HUES64 (cell line): Measurements from ENCODE around the gene ALX4.

Experiments
- H3K27ac ChIP-seq: 2 replicates; pipeline ENCODE4 v1.7.0; 2013; ENCODE audit warnings: low read depth, low read length, inconsistent platforms
- H3K27me3 ChIP-seq: 2 replicates; pipeline ENCODE4 v1.6.1; 2013; ENCODE audit warnings: mild to moderate bottlenecking, low read length; ENCODE audit not compliant: insufficient read depth
- H3K36me3 ChIP-seq: 2 replicates; pipeline ENCODE4 v1.6.1; 2013; ENCODE audit warnings: mild to moderate bottlenecking, low read length; ENCODE audit not compliant: insufficient read depth
- H3K4me1 ChIP-seq: 2 replicates; pipeline ENCODE4 v1.6.1; 2013; ENCODE audit warnings: mild to moderate bottlenecking, low read length, moderate library complexity; ENCODE audit not compliant: insufficient read depth
- H3K4me3 ChIP-seq: 2 replicates; pipeline ENCODE4 v1.5.1; 2013; ENCODE audit warnings: mild to moderate bottlenecking, low read length, moderate library complexity
- H3K9ac ChIP-seq: 2 replicates; pipeline ENCODE4 v1.6.1; 2013; ENCODE audit warnings: mild to moderate bottlenecking, low read depth, low read length
- H3K9me3 ChIP-seq: 2 replicates; pipeline ENCODE4 v1.6.1; 2013; ENCODE audit warnings: low read depth, low read length; ENCODE audit not compliant: insufficient read depth
- WGBS: fragments of 150-250, 120-280 bp; methylation state at CpG from one replicate; pipeline ENCODE4 v1.1.7; 2013; ENCODE audit warnings: missing lambda C conversion rate; 5-methylcytosine and 5-hydroxymethylcytosine counted together

ALX4 gene

GRCh38 chr11:44324749-44325525 is 15.0 kb upstream of the ALX4 start:
- H3K36me3 ChIP-seq, result no peaks in the 10 kb centered on the region
- H3K27me3 ChIP-seq, result peaks cover 100% of the 10 kb centered on the region
- 73% methylated on average over 13 of the region's 13 CpGs for WGBS
- no peaks in the 10 kb centered on the region for H3K4me1 ChIP-seq
- no peaks in the 10 kb centered on the region for H3K9me3 ChIP-seq
- H3K27ac ChIP-seq, result no peak overlapping the region
- H3K4me3 ChIP-seq, result no peak overlapping the region
- no peak overlapping the region for H3K9ac ChIP-seq

- H3K9me3 ChIP-seq, result no peaks in the 10 kb centered on the region
- H3K36me3 ChIP-seq, result no peaks in the 10 kb centered on the region
- peaks cover 100% of the 10 kb centered on the region for H3K27me3 ChIP-seq
- 71% methylated on average over 1 of the region's 1 CpG for WGBS
- no peak overlapping the region for H3K27ac ChIP-seq
- H3K9ac ChIP-seq, result no peak overlapping the region
- H3K4me1 ChIP-seq, result no peaks in the 10 kb centered on the region
- no peak overlapping the region for H3K4me3 ChIP-seq
Measured at GRCh38 chr11:44324222-44324621, 14.3 kb upstream of the ALX4 start.

DNA sequence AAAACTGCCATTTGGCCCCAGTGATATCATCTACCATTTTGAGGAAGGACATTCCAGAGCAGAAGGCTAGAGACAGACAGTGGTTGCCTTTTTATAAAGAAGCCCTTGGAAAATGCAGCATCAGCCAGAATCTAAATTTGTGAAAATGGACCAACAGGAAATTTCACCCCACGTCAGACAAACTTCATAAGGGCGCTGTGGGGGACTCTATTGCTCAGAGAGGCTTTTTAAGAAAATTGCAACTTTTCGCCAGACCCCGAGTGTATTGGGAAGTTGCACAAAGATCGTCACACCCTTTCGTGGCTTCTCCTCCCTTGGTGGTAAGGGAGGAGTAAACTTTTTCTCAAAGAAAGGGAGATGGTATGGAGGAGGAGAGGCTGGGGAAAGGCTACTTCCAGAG is 12.3 kb upstream of the ALX4 start:
- H3K9ac ChIP-seq, result no peak overlapping the region
- peaks cover 100% of the 10 kb centered on the region for H3K27me3 ChIP-seq
- no peaks in the 10 kb centered on the region for H3K9me3 ChIP-seq
- H3K4me1 ChIP-seq, result no peaks in the 10 kb centered on the region
- H3K27ac ChIP-seq, result no peak overlapping the region
- 26% methylated on average over 6 of the region's 6 CpGs for WGBS
- H3K4me3 ChIP-seq, result no peak overlapping the region
- no peaks in the 10 kb centered on the region for H3K36me3 ChIP-seq

DNA sequence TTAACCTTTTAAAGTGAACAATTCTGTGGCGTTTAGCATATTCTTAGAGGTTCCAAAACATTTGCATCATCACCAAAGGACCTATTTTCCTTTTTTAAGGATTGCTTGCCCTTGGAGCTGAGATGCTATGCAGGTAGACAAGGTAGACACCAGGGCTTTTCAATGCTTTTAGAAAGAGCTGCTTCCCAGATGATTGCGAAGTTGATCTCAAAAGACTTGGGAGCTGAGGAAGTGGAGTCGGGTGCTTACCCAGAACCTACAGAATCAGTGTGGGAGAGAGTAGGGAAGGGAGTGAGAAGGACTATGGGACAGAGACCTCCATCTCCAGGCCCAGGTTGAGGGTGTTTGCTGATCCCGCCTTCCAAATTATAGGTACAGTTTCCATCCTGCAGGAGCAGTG is 11.1 kb upstream of the ALX4 start:
- H3K36me3 ChIP-seq, result no peaks in the 10 kb centered on the region
- H3K9ac ChIP-seq, result no peak overlapping the region
- H3K27me3 ChIP-seq, result peaks cover 100% of the 10 kb centered on the region
- H3K9me3 ChIP-seq, result no peaks in the 10 kb centered on the region
- H3K4me1 ChIP-seq, result no peaks in the 10 kb centered on the region
- no peak overlapping the region for H3K4me3 ChIP-seq
- no peak overlapping the region for H3K27ac ChIP-seq
- WGBS, result 17% methylated on average over 4 of the region's 4 CpGs

GRCh38 chr11:44320289-44320973 is 10.5 kb upstream of the ALX4 start:
- H3K4me3 ChIP-seq, result peak overlapping the region; percentile 46
- H3K4me1 ChIP-seq, result no peaks in the 10 kb centered on the region
- no peak overlapping the region for H3K27ac ChIP-seq
- H3K27me3 ChIP-seq, result peaks cover 100% of the 10 kb centered on the region
- H3K36me3 ChIP-seq, result no peaks in the 10 kb centered on the region
- no peak overlapping the region for H3K9ac ChIP-seq
- 5% methylated on average over 20 of the region's 20 CpGs for WGBS
- H3K9me3 ChIP-seq, result no peaks in the 10 kb centered on the region

DNA sequence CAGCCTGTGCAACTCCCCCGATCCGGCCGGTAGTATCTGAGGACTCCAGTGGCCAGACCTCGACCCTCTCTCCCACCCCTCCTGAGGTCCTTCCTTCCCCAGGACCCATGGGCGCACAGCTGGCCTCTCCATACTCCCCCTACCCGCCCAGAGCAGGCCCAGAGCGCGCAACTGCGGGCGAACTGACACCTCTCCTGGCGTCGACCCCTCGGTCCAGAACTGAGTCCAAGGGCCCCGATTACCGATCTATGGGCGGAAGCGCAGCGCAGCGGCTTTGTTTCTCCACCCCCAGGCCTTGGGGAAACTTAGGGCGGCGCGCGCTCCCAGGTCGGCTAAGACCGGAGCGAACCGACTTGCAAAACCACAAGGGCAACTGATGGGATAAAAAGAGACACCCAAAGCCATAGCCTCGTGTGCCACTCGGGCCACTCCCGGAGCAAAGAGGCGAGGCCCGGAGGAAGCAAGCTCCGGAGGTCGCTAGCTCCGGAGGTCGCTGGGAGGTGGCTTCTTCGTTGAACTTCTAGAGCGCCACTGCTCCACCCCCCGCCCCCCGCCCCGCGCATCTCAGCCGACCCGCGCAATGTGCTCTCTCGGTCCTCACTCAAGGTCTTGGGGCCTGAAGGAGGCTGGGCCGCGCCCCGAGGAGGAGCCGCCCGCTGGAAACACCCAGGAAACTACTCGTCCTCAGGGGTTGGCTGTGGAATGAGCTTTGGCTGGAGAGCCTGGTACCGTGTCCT is 9.8 kb upstream of the ALX4 start:
- Histone ChIP-seq H3K9me3 (no peaks in the 10 kb centered on the region), H3K27me3 (peaks cover 100% of the 10 kb centered on the region), H3K27ac (no peak overlapping the region), H3K4me3 (peak overlapping the region; percentile 46), H3K9ac (no peak overlapping the region), H3K4me1 (no peaks in the 10 kb centered on the region), H3K36me3 (no peaks in the 10 kb centered on the region)
- WGBS, result under 1% methylated on average over 50 of the region's 53 CpGs

GRCh38 chr11:44319170-44319551 is 9.2 kb upstream of the ALX4 start:
- Histone ChIP-seq H3K9me3 (no peaks in the 10 kb centered on the region), H3K9ac (no peak overlapping the region), H3K27me3 (peaks cover 100% of the 10 kb centered on the region), H3K27ac (no peak overlapping the region), H3K4me1 (no peaks in the 10 kb centered on the region), H3K4me3 (peak overlapping the region; percentile 46; the same call in 1 of the 2 replicates), H3K36me3 (no peaks in the 10 kb centered on the region)
- WGBS, result 1% methylated on average over 15 of the region's 15 CpGs

GRCh38 chr11:44318369-44318768 is 8.4 kb upstream of the ALX4 start:
- 30% methylated on average over 2 of the region's 2 CpGs for WGBS
- no peak overlapping the region for H3K27ac ChIP-seq
- H3K27me3 ChIP-seq, result peaks cover 100% of the 10 kb centered on the region
- no peaks in the 10 kb centered on the region for H3K4me1 ChIP-seq
- no peak overlapping the region for H3K9ac ChIP-seq
- no peaks in the 10 kb centered on the region for H3K36me3 ChIP-seq
- no peaks in the 10 kb centered on the region for H3K9me3 ChIP-seq
- no peak overlapping the region for H3K4me3 ChIP-seq

- under 1% methylated on average over 44 of the region's 44 CpGs for WGBS
- Histone ChIP-seq H3K4me3 (peak overlapping the region; percentile 32), H3K27me3 (peaks cover 100% of the 10 kb centered on the region)
Measured at GRCh38 chr11:44316659-44317240, 6.8 kb upstream of the ALX4 start.

DNA sequence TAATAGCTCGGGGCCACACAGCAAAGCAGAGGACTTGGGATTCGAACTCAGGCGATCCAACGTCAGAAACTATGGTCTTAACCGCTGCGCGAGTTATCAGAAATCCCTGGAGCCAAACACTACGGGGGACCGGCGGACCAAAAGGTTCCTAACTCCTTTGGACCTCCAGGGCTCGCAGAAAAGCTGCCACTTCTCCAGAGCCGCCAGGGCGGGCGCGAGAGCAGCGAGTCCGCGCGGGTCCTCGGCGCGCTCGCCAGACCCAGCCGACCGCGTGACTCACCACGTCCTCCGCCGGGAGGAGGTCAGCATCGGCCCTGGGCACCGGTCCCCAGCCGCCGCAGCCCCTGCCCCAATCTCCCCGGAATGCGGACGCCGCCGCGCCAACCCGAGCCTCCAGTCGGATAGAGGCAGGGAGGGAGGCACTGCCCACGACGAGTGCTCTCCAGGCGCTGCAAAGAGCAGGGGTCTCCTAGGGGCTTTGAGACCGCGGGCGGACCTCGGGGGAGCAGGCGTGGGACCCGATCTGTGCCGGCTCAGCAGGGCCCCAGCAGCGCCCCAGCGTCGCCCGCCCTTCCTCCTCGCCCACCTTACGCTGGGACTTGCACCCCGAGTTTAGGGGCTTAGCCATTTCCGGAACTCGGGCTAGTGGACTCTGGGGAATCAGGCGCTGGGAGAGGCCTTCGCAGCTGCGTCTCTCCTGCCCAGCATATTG is 6.2 kb upstream of the ALX4 start:
- Histone ChIP-seq H3K9ac (no peak overlapping the region), H3K4me3 (peak overlapping the region; percentile 32), H3K27me3 (peaks cover 100% of the 10 kb centered on the region), H3K9me3 (no peaks in the 10 kb centered on the region), H3K27ac (no peak overlapping the region), H3K4me1 (peaks cover 6% of the 10 kb centered on the region; the same call in 1 of the 2 replicates), H3K36me3 (no peaks in the 10 kb centered on the region)
- WGBS, result 2% methylated on average over 63 of the region's 63 CpGs

More at GRCh38 chr11:44316659-44317240, 6.8 kb upstream of the ALX4 start:
- Histone ChIP-seq H3K9me3 (no peaks in the 10 kb centered on the region), H3K4me1 (no peaks in the 10 kb centered on the region), H3K9ac (no peak overlapping the region), H3K36me3 (no peaks in the 10 kb centered on the region), H3K27ac (no peak overlapping the region)
